Osteocyte (in vitro differentiated cells): ENCODE measurements around the gene CNTN2. TPM values are rescaled to one million over a fixed set of nuclear protein-coding genes. Genes with fewer than 3 reads are reported as not detected.

ENCODE experiments used
- DNase-seq: peaks from one replicate; pipeline ENCODE4 v3.0.0; 2021; ENCODE audit warnings: mixed read lengths; ENCODE audit not compliant: unreplicated experiment; ENCODE audit errors: extremely low spot score
- H3K27ac Mint-ChIP-seq: one replicate; pipeline ENCODE4 v1.8.0; 2021; ENCODE audit warnings: mild to moderate bottlenecking, mixed read lengths; ENCODE audit not compliant: unreplicated experiment
- H3K27me3 Mint-ChIP-seq: one replicate; pipeline ENCODE4 v1.8.0; 2021; ENCODE audit warnings: mixed read lengths; ENCODE audit not compliant: unreplicated experiment
- H3K36me3 Mint-ChIP-seq: one replicate; pipeline ENCODE4 v1.8.0; 2021; ENCODE audit warnings: mixed read lengths; ENCODE audit not compliant: unreplicated experiment
- H3K4me1 Mint-ChIP-seq: one replicate; pipeline ENCODE4 v1.8.0; 2021; ENCODE audit warnings: mixed read lengths; ENCODE audit not compliant: unreplicated experiment
- H3K4me3 Mint-ChIP-seq: one replicate; pipeline ENCODE4 v1.8.0; 2021; ENCODE audit warnings: mild to moderate bottlenecking, moderate library complexity, mixed read lengths; ENCODE audit not compliant: unreplicated experiment
- H3K9me3 Mint-ChIP-seq: one replicate; pipeline ENCODE4 v1.8.0; 2021; ENCODE audit warnings: mixed read lengths; ENCODE audit not compliant: unreplicated experiment
- total RNA-seq: library from RNA; stranded (reverse); gene quantifications from 2 replicates; pipeline ENCODE4 v1.2.1, GENCODE V29; 2021
- TF ChIP-seq, protein P1 (sequence below): fragments of 200-600 bp; sonication (generic); IDR thresholded peaks from 2 replicates; pipeline ENCODE4 v1.5.0; 2021; ENCODE audit warnings: antibody characterized with exemption, mild to moderate bottlenecking, moderate library complexity

Gene CNTN2
- total RNA-seq, 1 donor from 2014 or later = not detected

DNA sequence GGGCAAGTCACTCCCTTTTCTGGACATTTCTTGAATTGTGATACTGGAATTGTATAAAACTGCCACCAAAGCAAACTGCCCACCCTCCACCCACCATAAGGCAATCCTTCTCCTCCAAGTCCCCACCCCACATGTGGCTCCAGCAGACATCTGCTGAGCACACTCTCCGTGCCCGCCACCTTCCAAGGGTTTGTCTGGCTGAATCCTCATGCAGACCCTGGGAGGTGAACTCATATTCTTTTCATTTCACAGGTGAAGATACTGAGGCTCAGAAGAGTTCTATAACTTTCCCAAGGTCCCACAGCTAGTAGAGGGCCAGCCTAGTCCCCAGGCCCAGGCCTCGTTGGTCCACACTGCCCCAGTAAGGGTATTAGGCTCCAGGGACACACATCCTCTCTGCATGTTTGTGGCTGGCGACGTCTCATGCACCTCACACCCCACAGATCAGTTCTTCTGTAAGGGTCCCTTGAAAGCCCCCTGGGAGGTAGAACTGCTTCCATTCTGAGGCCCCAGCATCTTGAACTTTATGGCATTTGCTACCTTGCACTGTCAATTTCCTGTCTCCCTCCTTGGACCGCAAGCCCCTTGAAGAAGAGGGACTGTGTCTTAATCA, 14.1 kb downstream of the CNTN2 start:
- Mint-ChIP-seq H3K27ac (no peak overlapping the region), H3K4me3 (no peak overlapping the region), H3K4me1 (peaks cover 3% of the 10 kb centered on the region), H3K9me3 (no peaks in the 10 kb centered on the region), H3K27me3 (peaks cover 15% of the 10 kb centered on the region), H3K36me3 (no peaks in the 10 kb centered on the region)
- TF ChIP-seq, protein P1, sequence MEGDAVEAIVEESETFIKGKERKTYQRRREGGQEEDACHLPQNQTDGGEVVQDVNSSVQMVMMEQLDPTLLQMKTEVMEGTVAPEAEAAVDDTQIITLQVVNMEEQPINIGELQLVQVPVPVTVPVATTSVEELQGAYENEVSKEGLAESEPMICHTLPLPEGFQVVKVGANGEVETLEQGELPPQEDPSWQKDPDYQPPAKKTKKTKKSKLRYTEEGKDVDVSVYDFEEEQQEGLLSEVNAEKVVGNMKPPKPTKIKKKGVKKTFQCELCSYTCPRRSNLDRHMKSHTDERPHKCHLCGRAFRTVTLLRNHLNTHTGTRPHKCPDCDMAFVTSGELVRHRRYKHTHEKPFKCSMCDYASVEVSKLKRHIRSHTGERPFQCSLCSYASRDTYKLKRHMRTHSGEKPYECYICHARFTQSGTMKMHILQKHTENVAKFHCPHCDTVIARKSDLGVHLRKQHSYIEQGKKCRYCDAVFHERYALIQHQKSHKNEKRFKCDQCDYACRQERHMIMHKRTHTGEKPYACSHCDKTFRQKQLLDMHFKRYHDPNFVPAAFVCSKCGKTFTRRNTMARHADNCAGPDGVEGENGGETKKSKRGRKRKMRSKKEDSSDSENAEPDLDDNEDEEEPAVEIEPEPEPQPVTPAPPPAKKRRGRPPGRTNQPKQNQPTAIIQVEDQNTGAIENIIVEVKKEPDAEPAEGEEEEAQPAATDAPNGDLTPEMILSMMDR = no peak
- no peak for DNase-seq

DNA sequence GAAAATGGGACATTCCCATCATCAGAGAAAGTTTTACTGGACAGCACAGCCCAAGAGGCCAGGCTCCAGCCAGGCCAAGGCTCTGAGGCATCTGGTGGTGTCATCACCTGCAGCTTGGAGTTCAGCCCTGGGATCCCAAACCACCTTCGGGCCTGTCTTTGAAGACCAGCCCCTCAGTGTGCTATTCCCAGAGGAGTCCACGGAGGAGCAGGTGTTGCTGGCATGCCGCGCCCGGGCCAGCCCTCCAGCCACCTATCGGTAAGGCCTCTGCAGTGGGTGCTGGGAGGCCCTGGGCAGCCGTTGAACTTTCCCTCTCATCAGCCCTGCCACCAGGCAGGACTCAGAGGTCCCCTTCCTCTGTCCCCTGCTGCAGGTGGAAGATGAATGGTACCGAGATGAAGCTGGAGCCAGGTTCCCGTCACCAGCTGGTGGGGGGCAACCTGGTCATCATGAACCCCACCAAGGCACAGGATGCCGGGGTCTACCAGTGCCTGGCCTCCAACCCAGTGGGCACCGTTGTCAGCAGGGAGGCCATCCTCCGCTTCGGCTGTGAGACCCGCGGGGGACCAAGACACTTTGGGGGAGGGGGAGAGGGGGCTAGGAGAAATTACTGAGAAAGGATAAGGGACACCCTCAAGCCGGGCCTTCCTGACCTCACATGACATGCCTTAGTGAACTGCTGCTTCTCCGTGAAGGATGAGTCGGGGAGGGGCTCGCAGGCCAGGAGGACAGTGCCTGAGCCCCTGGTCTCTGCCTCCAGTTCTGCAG, 15.0 kb downstream of the CNTN2 start:
- Mint-ChIP-seq H3K27me3 (peaks cover 18% of the 10 kb centered on the region), H3K36me3 (no peaks in the 10 kb centered on the region), H3K9me3 (no peaks in the 10 kb centered on the region), H3K4me1 (peaks cover 3% of the 10 kb centered on the region), H3K27ac (no peak overlapping the region), H3K4me3 (no peak overlapping the region)
- no peak for DNase-seq
- TF ChIP-seq, protein P1 = no peak

DNA sequence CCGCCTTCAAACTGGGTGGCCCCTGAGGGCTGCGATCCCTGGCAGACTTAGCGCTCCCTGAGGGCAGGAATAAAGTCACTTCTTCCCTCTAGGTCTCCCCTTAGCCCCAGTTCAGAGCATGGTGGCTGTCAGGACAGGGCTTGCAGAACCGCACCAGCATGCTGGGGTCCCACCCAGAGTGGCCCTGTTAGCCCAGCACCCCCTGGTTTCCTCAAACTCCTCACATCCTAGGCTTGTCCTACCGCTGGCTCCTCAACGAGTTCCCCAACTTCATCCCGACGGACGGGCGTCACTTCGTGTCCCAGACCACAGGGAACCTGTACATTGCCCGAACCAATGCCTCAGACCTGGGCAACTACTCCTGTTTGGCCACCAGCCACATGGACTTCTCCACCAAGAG, 15.8 kb downstream of the CNTN2 start:
- peaks cover 14% of the 10 kb centered on the region for H3K27me3 Mint-ChIP-seq
- no peak overlapping the region for H3K4me3 Mint-ChIP-seq
- no peaks in the 10 kb centered on the region for H3K9me3 Mint-ChIP-seq

DNA sequence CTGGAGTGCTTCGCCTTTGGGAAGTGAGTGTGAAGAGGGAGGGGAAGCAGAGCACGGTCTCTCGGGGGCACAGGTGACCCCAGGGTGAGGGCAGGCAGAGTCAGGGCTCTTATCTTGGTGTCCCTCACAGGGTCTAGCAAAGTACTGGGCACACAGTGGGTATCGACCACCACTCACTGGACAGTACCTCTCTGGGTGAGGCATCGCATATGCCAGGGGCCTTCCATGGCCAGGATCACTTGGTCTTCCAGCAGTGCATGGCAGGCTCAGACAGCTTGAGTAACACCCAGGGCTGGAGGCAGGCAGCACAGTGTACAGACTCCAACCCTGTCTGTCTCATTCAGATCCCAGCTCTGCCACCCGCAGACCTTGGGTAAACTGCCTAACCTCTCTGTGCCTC, 16.6 kb downstream of the CNTN2 start:
- H3K9me3 Mint-ChIP-seq = no peaks in the 10 kb centered on the region
- no peak overlapping the region for H3K27ac Mint-ChIP-seq
- DNase-seq = no peak
- H3K36me3 Mint-ChIP-seq = no peaks in the 10 kb centered on the region
- TF ChIP-seq, protein P1 = no peak
- peaks cover 3% of the 10 kb centered on the region for H3K4me1 Mint-ChIP-seq
- no peak overlapping the region for H3K4me3 Mint-ChIP-seq
- H3K27me3 Mint-ChIP-seq = peaks cover 14% of the 10 kb centered on the region

More for the DNA sequence above, 15.8 kb downstream of the CNTN2 start:
- TF ChIP-seq, protein P1 = no peak
- Mint-ChIP-seq H3K36me3 (no peaks in the 10 kb centered on the region), H3K4me1 (peaks cover 3% of the 10 kb centered on the region), H3K27ac (no peak overlapping the region)
- no peak for DNase-seq

DNA sequence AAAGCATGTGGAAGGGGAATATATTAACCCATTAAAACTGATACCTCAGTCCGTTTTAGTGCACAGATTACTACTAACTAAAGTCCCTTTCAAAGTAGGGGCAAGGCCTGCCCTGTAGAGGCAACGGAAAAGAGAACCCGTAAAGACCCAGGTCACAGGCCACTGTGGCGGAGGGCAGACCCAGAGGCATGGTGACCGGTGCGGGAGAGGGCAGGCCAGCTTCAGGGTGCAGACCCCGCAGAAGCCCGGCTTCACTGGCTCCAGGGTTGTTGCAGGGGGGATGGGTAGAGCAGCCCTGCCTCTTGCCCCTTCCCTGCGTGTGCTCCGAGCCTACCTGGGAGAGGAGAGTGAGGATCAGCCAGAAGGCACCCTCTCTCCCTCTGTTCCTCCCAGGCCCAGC, 17.7 kb downstream of the CNTN2 start:
- Mint-ChIP-seq H3K4me3 (no peak overlapping the region), H3K36me3 (no peaks in the 10 kb centered on the region), H3K27ac (no peak overlapping the region), H3K4me1 (peaks cover 3% of the 10 kb centered on the region), H3K9me3 (no peaks in the 10 kb centered on the region), H3K27me3 (peaks cover 6% of the 10 kb centered on the region)
- no peak for DNase-seq
- TF ChIP-seq, protein P1 = no peak
